WTC11 (cell line): ENCODE measurements around the gene ILDR2. TPM values are rescaled to one million over a fixed set of nuclear protein-coding genes. Genes with fewer than 3 reads are reported as not detected.
A peak's percentile ranks its signal among the peaks of the same experiment; 100 is the strongest.

Source experiments
- AR ChIP-seq: fragments of 250-450 bp; sonication (Bioruptor Pico); IDR thresholded peaks from 2 replicates; pipeline ENCODE4 v1.9.0; 2021; ENCODE audit warnings: mild to moderate bottlenecking
- ATF1 ChIP-seq: sonication (generic); formaldehyde crosslinking; IDR thresholded peaks from 2 replicates; pipeline ENCODE4 v1.8.1; 2023; ENCODE audit warnings: mild to moderate bottlenecking, moderate library complexity, missing genetic modification reagents
- CDX4 ChIP-seq: fragments of 250-450 bp; sonication (Bioruptor Pico); IDR thresholded peaks from 2 replicates; pipeline ENCODE4 v1.9.0; 2021; ENCODE audit warnings: moderate library complexity, mild to moderate bottlenecking, inconsistent platforms, borderline replicate concordance
- CREM ChIP-seq: sonication (generic); formaldehyde crosslinking; IDR thresholded peaks from 2 replicates; pipeline ENCODE4 v1.8.1; 2022; ENCODE audit warnings: mild to moderate bottlenecking, missing genetic modification reagents, moderate library complexity
- CTCF ChIP-seq: fragments of 200-600 bp; IDR thresholded peaks from 2 replicates; pipeline ENCODE4 v1.8.0; 2022; ENCODE audit warnings: antibody characterized with exemption
- E2F4 ChIP-seq: sonication (generic); formaldehyde crosslinking; IDR thresholded peaks from 2 replicates; pipeline ENCODE4 v1.8.1; 2022; ENCODE audit warnings: low read depth, mild to moderate bottlenecking, moderate library complexity, missing genetic modification reagents, borderline replicate concordance
- EMX1 ChIP-seq: fragments of 250-450 bp; sonication (Bioruptor Pico); IDR thresholded peaks from 2 replicates; pipeline ENCODE4 v1.8.0; 2021; ENCODE audit warnings: mild to moderate bottlenecking
- GABPB1 ChIP-seq: sonication (generic); formaldehyde crosslinking; IDR thresholded peaks from 2 replicates; pipeline ENCODE4 v1.8.1; 2023; ENCODE audit warnings: mild to moderate bottlenecking, missing genetic modification reagents
- GRHL2 ChIP-seq: fragments of 250-450 bp; sonication (Bioruptor Pico); IDR thresholded peaks from 2 replicates; pipeline ENCODE4 v1.8.0; 2022; ENCODE audit warnings: mild to moderate bottlenecking, moderate library complexity; ENCODE audit not compliant: insufficient replicate concordance, severe bottlenecking
- IRF2 ChIP-seq: sonication (generic); formaldehyde crosslinking; IDR thresholded peaks from 2 replicates; pipeline ENCODE4 v1.8.0; 2022; ENCODE audit warnings: low read depth, missing genetic modification reagents, borderline replicate concordance
- JAZF1 ChIP-seq: fragments of 250-450 bp; sonication (Bioruptor Pico); IDR thresholded peaks from 2 replicates; pipeline ENCODE4 v1.9.0; 2021; ENCODE audit warnings: moderate library complexity, mild to moderate bottlenecking, inconsistent platforms
- NFE2L1 ChIP-seq: sonication (generic); formaldehyde crosslinking; IDR thresholded peaks from 2 replicates; pipeline ENCODE4 v1.8.1; 2023; ENCODE audit warnings: missing genetic modification reagents
- NR1H2 ChIP-seq: sonication (generic); formaldehyde crosslinking; IDR thresholded peaks from 2 replicates; pipeline ENCODE4 v1.9.0; 2021; ENCODE audit warnings: mild to moderate bottlenecking, moderate library complexity, missing genetic modification reagents
- NR2C2 ChIP-seq: sonication (generic); formaldehyde crosslinking; IDR thresholded peaks from 2 replicates; pipeline ENCODE4 v1.8.0; 2022; ENCODE audit warnings: mild to moderate bottlenecking, missing genetic modification reagents
- RORB ChIP-seq: fragments of 250-450 bp; sonication (Bioruptor Pico); IDR thresholded peaks from 2 replicates; pipeline ENCODE4 v1.9.0; 2021; ENCODE audit warnings: mild to moderate bottlenecking
- SMAD3 ChIP-seq: sonication (generic); formaldehyde crosslinking; IDR thresholded peaks from 2 replicates; pipeline ENCODE4 v1.8.0; 2022; ENCODE audit warnings: missing genetic modification reagents, mild to moderate bottlenecking, borderline replicate concordance
- SP1 ChIP-seq: sonication (generic); formaldehyde crosslinking; conservative IDR thresholded peaks from 2 replicates; pipeline ENCODE4 v1.8.1; 2022; ENCODE audit warnings: missing genetic modification reagents
- STAT6 ChIP-seq: sonication (generic); formaldehyde crosslinking; conservative IDR thresholded peaks from 2 replicates; pipeline ENCODE4 v1.8.1; 2023; ENCODE audit warnings: mild to moderate bottlenecking, low read depth, missing genetic modification reagents, moderate library complexity
- TEAD1 ChIP-seq: sonication (generic); formaldehyde crosslinking; IDR thresholded peaks from 2 replicates; pipeline ENCODE4 v1.8.0; 2022; ENCODE audit warnings: mild to moderate bottlenecking, missing genetic modification reagents
- TEAD4 ChIP-seq: sonication (generic); formaldehyde crosslinking; IDR thresholded peaks from 2 replicates; pipeline ENCODE4 v1.8.0; 2022; ENCODE audit warnings: mild to moderate bottlenecking, missing genetic modification reagents
- TP53 ChIP-seq: sonication (generic); formaldehyde crosslinking; IDR thresholded peaks from 2 replicates; pipeline ENCODE4 v1.8.1; 2023; ENCODE audit warnings: mild to moderate bottlenecking, missing genetic modification reagents
- ZNF219 ChIP-seq: sonication (generic); formaldehyde crosslinking; IDR thresholded peaks from 2 replicates; pipeline ENCODE4 v1.8.0; 2023; ENCODE audit warnings: missing genetic modification reagents, mild to moderate bottlenecking, borderline replicate concordance
- ZNF232 ChIP-seq: sonication (generic); formaldehyde crosslinking; IDR thresholded peaks from 2 replicates; pipeline ENCODE4 v1.8.0; 2022; ENCODE audit warnings: mild to moderate bottlenecking, missing genetic modification reagents
- ZNF263 ChIP-seq: sonication (generic); formaldehyde crosslinking; IDR thresholded peaks from 2 replicates; pipeline ENCODE4 v1.8.1; 2022; ENCODE audit warnings: low read depth, mild to moderate bottlenecking, moderate library complexity, missing genetic modification reagents
- ZNF317 ChIP-seq: sonication (generic); formaldehyde crosslinking; IDR thresholded peaks from 2 replicates; pipeline ENCODE4 v1.8.1; 2023; ENCODE audit warnings: low read depth, mild to moderate bottlenecking, moderate library complexity, missing genetic modification reagents, borderline replicate concordance
- ZNF425 ChIP-seq: fragments of 250-450 bp; sonication (Bioruptor Pico); conservative IDR thresholded peaks from 2 replicates; pipeline ENCODE4 v1.9.0; 2021; ENCODE audit warnings: mild to moderate bottlenecking
- total RNA-seq: library from RNA; stranded (reverse); gene quantifications from 3 replicates; pipeline ENCODE4 v1.2.3, GENCODE V29; 2021

Gene ILDR2
- total RNA-seq, 1 experiment from 2014 or later: 1.6 TPM

GRCh38 chr1:166920561-166921475 is 54.5 kb downstream of the ILDR2 start (continued):
- 0 out of 2 replicates have a peak, but pooled peaks have one; percentile 21 for TF ChIP-seq ZNF317
- 0 out of 2 replicates have a peak, but pooled peaks have one; percentile 26 for TF ChIP-seq NFE2L1
- no peak for TF ChIP-seq JAZF1
- TF ChIP-seq IRF2: no peak; the same call in 1 of the 2 replicates
- TF ChIP-seq EMX1 (CRISPR knock-in tag): no peak
- no peak for TF ChIP-seq CDX4
- no peak for TF ChIP-seq ATF1 (CRISPR knock-in tag)
- TF ChIP-seq ZNF219 (CRISPR knock-in tag): no peak
- TF ChIP-seq ZNF425 (CRISPR knock-in tag): no peak
- peak; percentile 62; the same call in 1 of the 2 replicates for TF ChIP-seq TEAD1 (CRISPR knock-in tag)
- TF ChIP-seq CTCF: no peak
- no peak for TF ChIP-seq GRHL2 (CRISPR knock-in tag)
- TF ChIP-seq SMAD3 (CRISPR knock-in tag): no peak
- TF ChIP-seq E2F4: peak; percentile 80; the same call in 1 of the 2 replicates
- TF ChIP-seq STAT6 (CRISPR knock-in tag): no peak
- no peak for TF ChIP-seq GABPB1 (CRISPR knock-in tag)
- no peak for TF ChIP-seq TEAD4 (CRISPR knock-in tag)
- TF ChIP-seq SP1 (CRISPR knock-in tag): no peak; the same call in none of the 2 replicates
- no peak for TF ChIP-seq ZNF232
- peak; percentile 53; the same call in 1 of the 2 replicates for TF ChIP-seq CREM (CRISPR knock-in tag)
- TF ChIP-seq NR2C2 (CRISPR knock-in tag): no peak
- TF ChIP-seq ZNF263: no peak
- TF ChIP-seq NR1H2 (CRISPR knock-in tag): no peak
- no peak for TF ChIP-seq RORB (CRISPR knock-in tag)
- TF ChIP-seq TP53 (CRISPR knock-in tag): no peak; the same call in 1 of the 2 replicates
- TF ChIP-seq AR (CRISPR knock-in tag): no peak
